Duodenal mucosa (tissue), 2 donors: ENCODE results near the gene ZNF69.
"Not testable (repeated sequence)": the region's sequence is repeated elsewhere in the genome, so short reads cannot be mapped to it uniquely, and the experiment has no call there.

ENCODE experiments used
- H3K27ac ChIP-seq: one replicate; pipeline ENCODE4 v1.7.0; 2013; ENCODE audit warnings: low read depth, low read length
- H3K27me3 ChIP-seq, 2 donors: one replicate each; pipeline ENCODE4 v1.7.0; 2013; ENCODE audit warnings: low read length in 2 of 2, control low read depth in 1 of 2; ENCODE audit not compliant: insufficient read depth in 2 of 2, control insufficient read depth in 1 of 2
- H3K36me3 ChIP-seq, 2 donors: one replicate each; pipeline ENCODE4 v1.7.0; 2013; ENCODE audit warnings: low read length in 2 of 2, control low read depth in 1 of 2; ENCODE audit not compliant: insufficient read depth in 2 of 2, control insufficient read depth in 1 of 2
- H3K4me1 ChIP-seq, 2 donors: one replicate each; pipeline ENCODE4 v1.7.0; 2013; ENCODE audit warnings: low read length in 2 of 2, control low read depth in 1 of 2; ENCODE audit not compliant: insufficient read depth in 2 of 2, control insufficient read depth in 1 of 2
- H3K4me3 ChIP-seq, 2 donors: one replicate each; pipeline ENCODE4 v1.7.0; 2013; ENCODE audit warnings: low read length in 2 of 2, low read depth in 1 of 2
- H3K9ac ChIP-seq, 2 donors: one replicate each; pipeline ENCODE4 v1.7.0; 2013; ENCODE audit warnings: low read length in 2 of 2, low read depth in 1 of 2
- H3K9me3 ChIP-seq, 2 donors: one replicate each; pipeline ENCODE4 v1.7.0; 2013; ENCODE audit warnings: low read length in 2 of 2, control low read depth in 1 of 2; ENCODE audit not compliant: control insufficient read depth in 1 of 2

ZNF69 gene

DNA sequence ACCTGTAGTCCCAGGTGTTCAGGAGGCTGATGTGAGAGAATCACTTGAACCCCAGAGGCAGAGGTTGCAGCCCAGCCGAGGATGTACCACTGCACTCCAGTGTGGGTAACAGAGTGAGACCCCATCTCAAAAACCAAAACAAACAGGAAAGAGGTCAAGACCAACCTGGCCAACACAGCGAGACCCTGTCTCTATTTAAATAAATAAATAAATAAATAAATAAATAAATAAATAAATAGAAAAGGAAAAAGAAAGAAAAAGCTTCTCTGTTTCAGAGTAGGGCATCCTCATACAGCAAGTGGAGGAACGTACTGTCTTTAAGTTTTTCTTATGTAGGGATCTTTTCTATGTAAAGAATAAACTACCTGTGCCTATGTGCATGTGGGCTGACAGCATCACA lies 39.6 kb downstream of the ZNF69 start:
- Histone ChIP-seq H3K36me3 (peaks cover 3 to 8% of the 10 kb centered on the region in 2 donors), H3K9ac (no peak overlapping the region), H3K27ac (no peak overlapping the region), H3K27me3 (no peaks in the 10 kb centered on the region), H3K9me3 (peaks cover 2 to 10% of the 10 kb centered on the region in 2 donors), H3K4me3 (no peak overlapping the region), H3K4me1 (peaks cover 0 to 16% of the 10 kb centered on the region in 2 donors)

DNA sequence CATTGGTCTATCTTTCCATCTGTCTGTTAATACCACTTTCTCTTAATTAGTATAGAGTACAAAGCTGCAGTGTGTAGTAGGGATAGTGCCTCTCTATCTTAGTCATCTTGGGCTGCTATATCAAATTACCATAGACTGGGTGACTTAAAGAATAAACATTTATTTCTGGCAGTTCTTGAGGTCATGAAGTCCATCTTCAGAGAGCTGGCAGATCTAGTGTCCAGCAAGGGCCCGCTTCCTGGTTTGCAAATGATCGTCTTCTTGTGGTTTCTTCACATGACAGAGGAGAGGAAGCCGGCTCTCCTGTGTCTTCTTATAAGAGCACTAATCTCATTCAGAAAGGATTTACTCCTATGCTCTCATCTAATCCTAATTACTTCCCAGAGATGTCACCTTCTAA lies 43.5 kb downstream of the ZNF69 start:
- Histone ChIP-seq H3K9me3 (peaks cover 17 to 24% of the 10 kb centered on the region in 2 donors), H3K4me3 (no peak overlapping the region), H3K36me3 (peaks cover 3 to 19% of the 10 kb centered on the region in 2 donors)

DNA sequence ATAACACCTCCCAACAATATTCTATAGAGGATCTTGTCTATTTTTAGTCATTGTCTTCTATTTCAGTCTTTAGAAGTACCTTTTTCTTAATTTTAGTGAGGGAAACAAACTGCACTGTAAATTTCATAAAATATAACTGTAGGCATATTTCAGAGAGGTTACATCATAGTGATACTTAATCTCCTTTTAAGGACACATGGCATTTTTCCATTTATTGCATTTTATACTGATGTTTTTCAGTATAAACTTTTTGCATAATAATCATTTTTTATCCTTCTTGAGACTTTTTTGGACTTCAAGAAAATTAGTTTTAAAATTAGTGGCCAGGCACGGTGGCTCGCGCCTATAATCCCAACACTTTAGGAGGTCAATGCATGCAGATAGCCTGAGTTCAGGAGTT lies 43.9 kb downstream of the ZNF69 start:
- peaks cover 0 to under 1% of the 10 kb centered on the region in 2 donors for H3K4me1 ChIP-seq
- H3K9ac ChIP-seq = no peak overlapping the region
- H3K27ac ChIP-seq = no peak overlapping the region
- H3K27me3 ChIP-seq = no peaks in the 10 kb centered on the region
- peaks cover 3 to 19% of the 10 kb centered on the region in 2 donors for H3K36me3 ChIP-seq
- H3K4me3 ChIP-seq = no peak overlapping the region
- peaks cover 17 to 24% of the 10 kb centered on the region in 2 donors for H3K9me3 ChIP-seq

More for the DNA sequence above, 43.5 kb downstream of the ZNF69 start:
- peaks cover 0 to 5% of the 10 kb centered on the region in 2 donors for H3K4me1 ChIP-seq
- H3K27me3 ChIP-seq = no peaks in the 10 kb centered on the region
- H3K9ac ChIP-seq = no peak overlapping the region
- H3K27ac ChIP-seq = no peak overlapping the region

- not testable (repeated sequence) for H3K9ac ChIP-seq, H3K4me3 ChIP-seq, H3K4me1 ChIP-seq, H3K27ac ChIP-seq, H3K27me3 ChIP-seq
- peaks cover 23 to 29% of the 10 kb centered on the region in 2 donors for H3K9me3 ChIP-seq
- peaks cover 4 to 19% of the 10 kb centered on the region in 2 donors for H3K36me3 ChIP-seq
Measured at GRCh38 chr19:11935829-11936228, 48.2 kb downstream of the ZNF69 start.

- not testable (repeated sequence) for H3K27ac ChIP-seq, H3K27me3 ChIP-seq, H3K4me1 ChIP-seq, H3K9ac ChIP-seq, H3K4me3 ChIP-seq
- Histone ChIP-seq H3K36me3 (peaks cover 8 to 28% of the 10 kb centered on the region in 2 donors), H3K9me3 (peaks cover 38 to 41% of the 10 kb centered on the region in 2 donors)
Measured at GRCh38 chr19:11938383-11938782, 50.8 kb downstream of the ZNF69 start.

GRCh38 chr19:11941361-11941887 lies 53.8 kb downstream of the ZNF69 start:
- Histone ChIP-seq H3K36me3 (peaks cover 36 to 45% of the 10 kb centered on the region in 2 donors), H3K9me3 (peaks cover 56 to 60% of the 10 kb centered on the region in 2 donors)
- not testable (repeated sequence) for H3K9ac ChIP-seq, H3K4me1 ChIP-seq, H3K27me3 ChIP-seq, H3K27ac ChIP-seq, H3K4me3 ChIP-seq

- H3K9me3 ChIP-seq = peaks cover 63 to 68% of the 10 kb centered on the region in 2 donors
- H3K36me3 ChIP-seq = peaks cover 42 to 53% of the 10 kb centered on the region in 2 donors
- no peaks in the 10 kb centered on the region for H3K4me1 ChIP-seq
Measured at GRCh38 chr19:11942008-11942842, 54.6 kb downstream of the ZNF69 start.

DNA sequence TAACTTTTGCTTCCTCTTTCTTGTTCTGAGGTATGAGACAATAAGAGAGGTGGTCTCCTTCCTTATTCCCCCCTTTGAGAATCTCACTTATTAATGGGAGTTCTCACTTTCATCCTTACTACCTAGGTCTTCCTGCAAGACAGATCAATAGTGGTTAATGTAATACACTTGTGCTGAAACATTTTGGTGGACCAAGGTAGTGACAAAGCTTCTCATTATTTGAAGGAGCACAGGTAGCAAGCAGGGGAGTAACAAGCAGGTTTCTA lies 55.2 kb downstream of the ZNF69 start:
- Histone ChIP-seq H3K9me3 (peaks cover 67 to 71% of the 10 kb centered on the region in 2 donors), H3K27me3 (no peaks in the 10 kb centered on the region), H3K4me3 (peak overlapping the region in 1 of 2 donors; percentile 21), H3K36me3 (peaks cover 47 to 59% of the 10 kb centered on the region in 2 donors), H3K9ac (no peak overlapping the region), H3K4me1 (no peaks in the 10 kb centered on the region), H3K27ac (no peak overlapping the region)

More at GRCh38 chr19:11942008-11942842, 54.6 kb downstream of the ZNF69 start:
- Histone ChIP-seq H3K27me3 (no peaks in the 10 kb centered on the region), H3K4me3 (no peak overlapping the region), H3K27ac (no peak overlapping the region), H3K9ac (no peak overlapping the region)

- H3K9me3 ChIP-seq = peaks cover 81 to 84% of the 10 kb centered on the region in 2 donors
- no peak overlapping the region for H3K27ac ChIP-seq
- no peak overlapping the region for H3K4me3 ChIP-seq
- H3K27me3 ChIP-seq = no peaks in the 10 kb centered on the region
- H3K4me1 ChIP-seq = no peaks in the 10 kb centered on the region
- H3K9ac ChIP-seq = no peak overlapping the region
- peaks cover 62 to 75% of the 10 kb centered on the region in 2 donors for H3K36me3 ChIP-seq
Measured at GRCh38 chr19:11944656-11945055, 57.1 kb downstream of the ZNF69 start.

DNA sequence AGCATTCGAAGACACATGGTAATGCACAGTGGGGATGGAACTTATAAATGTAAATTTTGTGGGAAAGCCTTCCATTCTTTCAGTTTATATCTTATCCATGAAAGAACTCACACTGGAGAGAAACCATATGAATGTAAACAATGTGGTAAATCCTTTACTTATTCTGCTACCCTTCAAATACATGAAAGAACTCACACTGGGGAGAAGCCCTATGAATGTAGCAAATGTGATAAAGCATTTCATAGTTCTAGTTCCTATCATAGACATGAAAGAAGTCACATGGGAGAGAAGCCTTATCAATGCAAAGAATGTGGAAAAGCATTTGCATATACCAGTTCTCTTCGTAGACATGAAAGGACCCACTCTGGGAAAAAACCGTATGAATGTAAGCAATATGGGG lies 61.1 kb downstream of the ZNF69 start:
- no peak overlapping the region for H3K9ac ChIP-seq
- peak overlapping the region in 1 of 2 donors; percentile 30 for H3K4me3 ChIP-seq
- H3K4me1 ChIP-seq = no peaks in the 10 kb centered on the region
- no peak overlapping the region for H3K27ac ChIP-seq
- H3K9me3 ChIP-seq = peaks cover 95 to 96% of the 10 kb centered on the region in 2 donors
- peaks cover 66% of the 10 kb centered on the region in 2 donors for H3K36me3 ChIP-seq
- no peaks in the 10 kb centered on the region for H3K27me3 ChIP-seq
